Mononuclear cell (primary cell): Measurements from ENCODE around the gene HBE1. TPM values are rescaled to one million over a fixed set of nuclear protein-coding genes. Genes with fewer than 3 reads are reported as not detected.

Source experiments
- H3K27me3 ChIP-seq: 2 replicates; pipeline ENCODE4 v1.6.0; 2011; ENCODE audit warnings: low read length, control low read depth; ENCODE audit not compliant: insufficient read depth
- H3K4me1 ChIP-seq: 2 replicates; pipeline ENCODE4 v1.5.1; 2011; ENCODE audit warnings: mild to moderate bottlenecking, low read length, control low read depth; ENCODE audit not compliant: insufficient read depth
- H3K4me3 ChIP-seq: 2 replicates; pipeline ENCODE4 v1.5.1; 2011; ENCODE audit warnings: mild to moderate bottlenecking, low read length, moderate library complexity
- H3K9me3 ChIP-seq: 2 replicates; pipeline ENCODE4 v1.5.1; 2011; ENCODE audit warnings: low read depth, mild to moderate bottlenecking, control low read depth, low read length
- total RNA-seq: library from RNA; depleted of rRNA; stranded (reverse); fragments of >200 nt; gene quantifications from one replicate; pipeline ENCODE4 v1.2.3, GENCODE V29; 2012

Gene HBE1
- total RNA-seq, 1 donor: 0.94 TPM

GRCh38 chr11:5238486-5238885 lies 31.3 kb downstream of the HBE1 start:
- no peak overlapping the region for H3K4me3 ChIP-seq
- no peaks in the 10 kb centered on the region for H3K9me3 ChIP-seq
- no peaks in the 10 kb centered on the region for H3K27me3 ChIP-seq
- no peaks in the 10 kb centered on the region for H3K4me1 ChIP-seq

GRCh38 chr11:5237420-5237819 lies 32.3 kb downstream of the HBE1 start:
- no peaks in the 10 kb centered on the region for H3K27me3 ChIP-seq
- H3K4me3 ChIP-seq: no peak overlapping the region
- H3K4me1 ChIP-seq: no peaks in the 10 kb centered on the region
- H3K9me3 ChIP-seq: no peaks in the 10 kb centered on the region

GRCh38 chr11:5235364-5236095 lies 34.2 kb downstream of the HBE1 start:
- H3K27me3 ChIP-seq: no peaks in the 10 kb centered on the region
- no peak overlapping the region for H3K4me3 ChIP-seq
- H3K4me1 ChIP-seq: no peaks in the 10 kb centered on the region
- H3K9me3 ChIP-seq: no peaks in the 10 kb centered on the region

DNA sequence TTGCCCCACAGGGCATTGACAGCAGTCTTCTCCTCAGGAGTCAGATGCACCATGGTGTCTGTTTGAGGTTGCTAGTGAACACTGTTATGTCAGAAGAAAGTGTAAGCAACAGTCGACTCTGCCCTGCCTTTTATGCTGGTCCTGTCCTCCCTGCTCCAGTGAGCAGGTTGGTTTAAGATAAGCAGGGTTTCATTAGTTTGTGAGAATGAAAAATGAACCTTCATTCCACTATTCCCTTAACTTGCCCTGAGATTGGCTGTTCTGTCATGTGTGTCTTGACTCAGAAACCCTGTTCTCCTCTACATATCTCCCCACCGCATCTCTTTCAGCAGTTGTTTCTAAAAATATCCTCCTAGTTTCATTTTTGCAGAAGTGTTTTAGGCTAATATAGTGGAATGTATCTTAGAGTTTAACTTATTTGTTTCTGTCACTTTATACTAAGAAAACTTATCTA lies 35.3 kb downstream of the HBE1 start, which contains the start of gene HBD:
TSS of gene HBD (minus strand) at position 103 of the 454 bp plus-strand sequence. CDS start at position 53, 50 bp downstream.
- no peaks in the 10 kb centered on the region for H3K4me1 ChIP-seq
- H3K9me3 ChIP-seq: no peaks in the 10 kb centered on the region
- no peaks in the 10 kb centered on the region for H3K27me3 ChIP-seq
- H3K4me3 ChIP-seq: no peak within 1 kb of the TSS

DNA sequence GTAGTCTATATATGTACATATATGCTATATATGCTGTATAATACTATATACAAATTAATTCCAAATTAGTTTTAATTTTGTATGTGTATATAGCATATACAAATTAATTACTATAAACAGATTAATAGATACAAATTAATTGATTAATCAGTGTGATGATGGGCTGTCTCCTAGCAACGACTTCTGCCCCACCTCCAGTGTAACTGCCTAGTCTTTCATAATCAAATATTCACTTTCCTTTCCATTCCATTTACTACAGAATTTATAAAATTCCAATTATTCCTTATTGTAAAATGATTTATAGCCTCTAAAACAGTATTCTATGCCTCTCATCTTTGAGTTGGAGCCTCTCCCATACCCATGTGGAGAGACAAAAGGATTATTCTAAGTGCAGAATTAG lies 36.4 kb downstream of the HBE1 start:
- no peaks in the 10 kb centered on the region for H3K9me3 ChIP-seq
- no peaks in the 10 kb centered on the region for H3K4me1 ChIP-seq
- H3K4me3 ChIP-seq: no peak overlapping the region
- no peaks in the 10 kb centered on the region for H3K27me3 ChIP-seq

GRCh38 chr11:5232821-5233220 lies 36.9 kb downstream of the HBE1 start:
- Histone ChIP-seq H3K4me1 (no peaks in the 10 kb centered on the region), H3K27me3 (no peaks in the 10 kb centered on the region), H3K4me3 (no peak overlapping the region), H3K9me3 (no peaks in the 10 kb centered on the region)

GRCh38 chr11:5232176-5232575 lies 37.6 kb downstream of the HBE1 start:
- Histone ChIP-seq H3K4me3 (no peak overlapping the region), H3K9me3 (no peaks in the 10 kb centered on the region), H3K27me3 (no peaks in the 10 kb centered on the region), H3K4me1 (no peaks in the 10 kb centered on the region)

DNA sequence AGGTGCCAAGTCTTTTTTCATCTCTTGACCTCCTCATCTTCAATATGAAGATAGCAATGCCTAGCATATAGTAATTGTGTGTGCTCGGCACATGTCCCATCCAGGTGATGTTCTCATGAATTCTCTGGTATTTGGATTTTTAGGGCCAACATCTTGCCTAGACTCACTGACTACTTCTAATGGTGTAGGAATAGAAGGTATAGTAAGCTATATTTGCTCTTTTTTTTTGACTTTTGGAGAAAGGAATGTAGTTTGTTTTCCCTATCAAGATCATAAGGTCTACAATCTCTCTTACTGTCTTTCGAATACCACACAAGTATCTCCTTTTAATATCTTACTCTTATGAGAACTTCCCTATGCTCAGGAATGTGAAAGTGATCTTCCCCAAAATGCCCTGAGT lies 38.6 kb downstream of the HBE1 start:
- H3K9me3 ChIP-seq: no peaks in the 10 kb centered on the region

DNA sequence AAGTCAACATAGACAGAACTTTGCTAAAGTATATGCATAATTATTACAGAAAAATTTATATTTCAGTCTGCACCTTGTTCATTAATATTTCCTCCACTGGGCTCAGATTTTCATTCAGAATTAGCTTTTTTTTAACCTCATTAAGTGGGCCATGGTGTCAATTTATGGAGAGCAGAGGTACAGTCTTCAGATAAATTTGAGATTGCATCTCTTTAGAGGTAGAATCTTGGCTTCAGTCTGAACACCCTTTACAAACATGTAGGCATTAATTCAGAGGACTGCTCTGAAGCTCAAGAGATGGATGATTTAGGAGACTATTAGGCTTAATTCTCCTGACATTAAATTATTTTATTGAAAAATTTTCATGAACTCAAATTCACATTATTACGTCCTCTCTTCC lies 39.5 kb downstream of the HBE1 start:
- no peaks in the 10 kb centered on the region for H3K9me3 ChIP-seq
- no peak overlapping the region for H3K4me3 ChIP-seq
- H3K4me1 ChIP-seq: no peaks in the 10 kb centered on the region
- H3K27me3 ChIP-seq: no peaks in the 10 kb centered on the region

More for the DNA sequence above, 38.6 kb downstream of the HBE1 start:
- no peaks in the 10 kb centered on the region for H3K4me1 ChIP-seq
- H3K4me3 ChIP-seq: no peak overlapping the region
- H3K27me3 ChIP-seq: no peaks in the 10 kb centered on the region

DNA sequence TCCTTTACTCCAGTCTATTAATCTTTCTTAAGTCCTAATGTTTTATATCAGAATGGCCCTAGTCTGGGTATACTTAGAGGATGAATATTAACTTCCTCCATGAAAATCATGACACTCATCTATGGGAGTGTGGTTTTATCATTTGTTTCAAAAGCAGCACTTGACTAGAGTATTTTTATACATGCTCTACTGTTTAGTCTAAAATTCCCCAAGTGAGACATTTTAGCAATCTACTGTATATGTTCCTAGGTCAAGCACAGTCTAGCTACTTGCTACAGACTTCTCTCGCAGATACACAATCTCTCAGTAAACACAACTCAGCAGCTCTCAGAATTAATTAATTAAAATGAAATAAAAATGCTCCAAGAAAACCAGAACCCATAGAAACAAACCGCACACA lies 39.9 kb downstream of the HBE1 start:
- H3K4me3 ChIP-seq: no peak overlapping the region
- H3K4me1 ChIP-seq: no peaks in the 10 kb centered on the region
- no peaks in the 10 kb centered on the region for H3K9me3 ChIP-seq
- no peaks in the 10 kb centered on the region for H3K27me3 ChIP-seq

- Histone ChIP-seq H3K4me3 (no peak overlapping the region), H3K4me1 (no peaks in the 10 kb centered on the region), H3K9me3 (no peaks in the 10 kb centered on the region), H3K27me3 (no peaks in the 10 kb centered on the region)
Observed at GRCh38 chr11:5229356-5229755, 40.4 kb downstream of the HBE1 start.

GRCh38 chr11:5228124-5228523 lies 41.6 kb downstream of the HBE1 start:
- no peaks in the 10 kb centered on the region for H3K27me3 ChIP-seq
- H3K4me3 ChIP-seq: no peak overlapping the region
- no peaks in the 10 kb centered on the region for H3K4me1 ChIP-seq
- no peaks in the 10 kb centered on the region for H3K9me3 ChIP-seq

- H3K4me3 ChIP-seq: no peak overlapping the region
- H3K27me3 ChIP-seq: no peaks in the 10 kb centered on the region
- H3K4me1 ChIP-seq: no peaks in the 10 kb centered on the region
- no peaks in the 10 kb centered on the region for H3K9me3 ChIP-seq
Observed at GRCh38 chr11:5227681-5228080, 42.1 kb downstream of the HBE1 start.

DNA sequence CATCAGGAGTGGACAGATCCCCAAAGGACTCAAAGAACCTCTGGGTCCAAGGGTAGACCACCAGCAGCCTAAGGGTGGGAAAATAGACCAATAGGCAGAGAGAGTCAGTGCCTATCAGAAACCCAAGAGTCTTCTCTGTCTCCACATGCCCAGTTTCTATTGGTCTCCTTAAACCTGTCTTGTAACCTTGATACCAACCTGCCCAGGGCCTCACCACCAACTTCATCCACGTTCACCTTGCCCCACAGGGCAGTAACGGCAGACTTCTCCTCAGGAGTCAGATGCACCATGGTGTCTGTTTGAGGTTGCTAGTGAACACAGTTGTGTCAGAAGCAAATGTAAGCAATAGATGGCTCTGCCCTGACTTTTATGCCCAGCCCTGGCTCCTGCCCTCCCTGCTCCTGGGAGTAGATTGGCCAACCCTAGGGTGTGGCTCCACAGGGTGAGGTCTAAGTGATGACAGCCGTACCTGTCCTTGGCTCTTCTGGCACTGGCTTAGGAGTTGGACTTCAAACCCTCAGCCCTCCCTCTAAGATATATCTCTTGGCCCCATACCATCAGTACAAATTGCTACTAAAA lies 42.9 kb downstream of the HBE1 start, which contains the start of gene HBB:
TSS of gene HBB (minus strand) at position 340 of the 579 bp plus-strand sequence. CDS start at position 290, 50 bp downstream.
- Histone ChIP-seq H3K9me3 (no peaks in the 10 kb centered on the region), H3K4me3 (no peak within 1 kb of the TSS), H3K4me1 (no peaks in the 10 kb centered on the region), H3K27me3 (no peaks in the 10 kb centered on the region)

- H3K4me3 ChIP-seq: no peak overlapping the region
Observed at GRCh38 chr11:5225480-5225871, 44.3 kb downstream of the HBE1 start.

More at GRCh38 chr11:5225480-5225871, 44.3 kb downstream of the HBE1 start:
- Histone ChIP-seq H3K9me3 (no peaks in the 10 kb centered on the region), H3K27me3 (no peaks in the 10 kb centered on the region), H3K4me1 (no peaks in the 10 kb centered on the region)
